H9 (cell line): ENCODE results near the gene TMEM184A. TPM values are rescaled to one million over a fixed set of nuclear protein-coding genes. Genes with fewer than 3 reads are reported as not detected.
"Not testable (repeated sequence)": the region's sequence is repeated elsewhere in the genome, so short reads cannot be mapped to it uniquely, and the experiment has no call there.

ENCODE experiments used
- DNase-seq: peaks from one replicate; pipeline ENCODE4 v3.0.0-alpha.2; 2017
- H2AFZ ChIP-seq: one replicate; pipeline ENCODE4 v1.6.1; 2013; ENCODE audit warnings: mild to moderate bottlenecking, low read length, control low read depth, moderate library complexity
- H2AK5ac ChIP-seq: 2 replicates; pipeline ENCODE4 v1.6.1; 2013; ENCODE audit warnings: low read length, control low read depth, mixed read lengths; ENCODE audit not compliant: insufficient read length
- H2BK120ac ChIP-seq: one replicate; pipeline ENCODE4 v1.6.1; 2013; ENCODE audit warnings: low read depth, mild to moderate bottlenecking, low read length, control low read depth, inconsistent platforms; ENCODE audit not compliant: poor library complexity, severe bottlenecking
- H2BK12ac ChIP-seq: 2 replicates; pipeline ENCODE4 v1.6.1; 2013; ENCODE audit warnings: low read length, control low read depth, mixed read lengths, low read depth; ENCODE audit not compliant: insufficient read length
- H2BK15ac ChIP-seq: 2 replicates; pipeline ENCODE4 v1.6.1; 2013; ENCODE audit warnings: low read depth, low read length, control low read depth
- H2BK20ac ChIP-seq: one replicate; pipeline ENCODE4 v1.6.1; 2013; ENCODE audit warnings: low read depth, mild to moderate bottlenecking, low read length, control low read depth, inconsistent platforms; ENCODE audit not compliant: poor library complexity, severe bottlenecking
- H2BK5ac ChIP-seq: 2 replicates; pipeline ENCODE4 v1.6.1; 2013; ENCODE audit warnings: low read length, control low read depth, mixed read lengths; ENCODE audit not compliant: insufficient read length
- H3K14ac ChIP-seq: 2 replicates; pipeline ENCODE4 v1.6.1; 2013; ENCODE audit warnings: low read length, control low read depth; ENCODE audit not compliant: insufficient read depth
- H3K18ac ChIP-seq: 2 replicates; pipeline ENCODE4 v1.6.1; 2013; ENCODE audit warnings: low read depth, mild to moderate bottlenecking, mixed read lengths, low read length, control low read depth; ENCODE audit not compliant: insufficient read length
- H3K23ac ChIP-seq: 2 replicates; pipeline ENCODE4 v1.6.1; 2013; ENCODE audit warnings: low read length, control low read depth, mixed read lengths, low read depth; ENCODE audit not compliant: insufficient read length
- H3K23me2 ChIP-seq: 2 replicates; pipeline ENCODE4 v1.6.1; 2013; ENCODE audit warnings: low read depth, mild to moderate bottlenecking, mixed read lengths, low read length, control low read depth; ENCODE audit not compliant: insufficient read length, poor library complexity, severe bottlenecking
- H3K27ac ChIP-seq: 2 replicates; pipeline ENCODE4 v1.5.1; 2013; ENCODE audit warnings: low read length, control low read depth, mixed read lengths, low read depth; ENCODE audit not compliant: insufficient read length
- H3K27me3 ChIP-seq: 2 replicates; pipeline ENCODE4 v1.6.1; 2013; ENCODE audit warnings: low read length, control low read depth, inconsistent platforms; ENCODE audit not compliant: insufficient read depth
- H3K4ac ChIP-seq: 2 replicates; pipeline ENCODE4 v1.6.1; 2013; ENCODE audit warnings: low read depth, mild to moderate bottlenecking, control low read depth, inconsistent platforms, low read length, moderate library complexity
- H3K4me1 ChIP-seq: 2 replicates; pipeline ENCODE4 v1.6.1; 2013; ENCODE audit warnings: low read length, control low read depth, inconsistent platforms; ENCODE audit not compliant: insufficient read depth
- H3K4me2 ChIP-seq: 2 replicates; pipeline ENCODE4 v1.6.1; 2013; ENCODE audit warnings: low read length, control low read depth, mixed read lengths; ENCODE audit not compliant: insufficient read length, insufficient read depth
- H3K56ac ChIP-seq: 2 replicates; pipeline ENCODE4 v1.6.1; 2013; ENCODE audit warnings: low read depth, mild to moderate bottlenecking, mixed read lengths, low read length, control low read depth; ENCODE audit not compliant: insufficient read length
- H3K79me1 ChIP-seq: 2 replicates; pipeline ENCODE4 v1.6.1; 2013; ENCODE audit warnings: low read depth, mild to moderate bottlenecking, moderate library complexity, low read length, control low read depth, inconsistent platforms; ENCODE audit not compliant: insufficient read depth, poor library complexity, severe bottlenecking
- H3K79me2 ChIP-seq: 2 replicates; pipeline ENCODE4 v1.6.1; 2013; ENCODE audit warnings: low read length, control low read depth, inconsistent platforms; ENCODE audit not compliant: insufficient read depth
- H3K9ac ChIP-seq: 2 replicates; pipeline ENCODE4 v1.6.1; 2013; ENCODE audit warnings: low read length, control low read depth, mixed read lengths; ENCODE audit not compliant: insufficient read length; ENCODE audit errors: extremely low read depth
- H3K9me3 ChIP-seq: one replicate; pipeline ENCODE4 v1.6.1; 2013; ENCODE audit warnings: low read depth, low read length, inconsistent platforms; ENCODE audit not compliant: control insufficient read depth
- H3T11ph ChIP-seq: one replicate; pipeline ENCODE4 v1.6.1; 2013; ENCODE audit warnings: mild to moderate bottlenecking, low read length, control low read depth, inconsistent platforms
- H4K20me1 ChIP-seq: one replicate; pipeline ENCODE4 v1.6.1; 2013; ENCODE audit not compliant: control insufficient read depth, insufficient read length, insufficient read depth
- H4K5ac ChIP-seq: 2 replicates; pipeline ENCODE4 v1.6.1; 2013; ENCODE audit warnings: low read depth, mild to moderate bottlenecking, mixed read lengths, low read length, control low read depth; ENCODE audit not compliant: insufficient read length
- H4K8ac ChIP-seq: replicated peaks from 2 replicates; pipeline ENCODE4 v1.6.1; 2013; ENCODE audit warnings: low read length, control low read depth, mixed read lengths, low read depth; ENCODE audit not compliant: insufficient read length
- H4K91ac ChIP-seq: 2 replicates; pipeline ENCODE4 v1.6.1; 2013; ENCODE audit warnings: low read depth, mild to moderate bottlenecking, moderate library complexity, mixed read lengths, low read length, control low read depth; ENCODE audit not compliant: insufficient read length
- H3K27ac Mint-ChIP-seq, 3 experiments: 2 replicates in 2 of 3; 3 replicates in 1 of 3; pipeline ENCODE4 v1.8.0; 2020 to 2021; ENCODE audit warnings: mixed read lengths in 3 of 3, mild to moderate bottlenecking in 1 of 3, moderate library complexity in 1 of 3
- H3K27me3 Mint-ChIP-seq: 2 replicates; pipeline ENCODE4 v1.8.0; 2021; ENCODE audit warnings: low read depth, mild to moderate bottlenecking, moderate library complexity, mixed read lengths
- H3K36me3 Mint-ChIP-seq, 3 experiments: 2 replicates in 2 of 3; 3 replicates in 1 of 3; pipeline ENCODE4 v1.8.0; 2020 to 2021; ENCODE audit warnings: low read depth in 3 of 3, mixed read lengths in 3 of 3; ENCODE audit not compliant: insufficient read depth in 1 of 3
- H3K4me1 Mint-ChIP-seq, 2 experiments: 2 replicates each; pipeline ENCODE4 v1.8.0; 2020; ENCODE audit warnings: mixed read lengths in 2 of 2
- H3K4me3 Mint-ChIP-seq, 2 experiments: 2 replicates in 1 of 2; 3 replicates in 1 of 2; pipeline ENCODE4 v1.8.0; 2020 to 2021; ENCODE audit warnings: mild to moderate bottlenecking in 2 of 2, mixed read lengths in 2 of 2, moderate library complexity in 1 of 2
- H3K9me3 Mint-ChIP-seq, 2 experiments: 2 replicates in 1 of 2; 3 replicates in 1 of 2; pipeline ENCODE4 v1.8.0; 2020; ENCODE audit warnings: mild to moderate bottlenecking in 2 of 2, mixed read lengths in 2 of 2, moderate library complexity in 1 of 2
- WGBS: extraction: QIAGEN DNeasy Blood & Tissue Kit; methylation state at CpG from one replicate; pipeline ENCODE4 v1.1.7; 2013; ENCODE audit warnings: missing lambda C conversion rate, low lambda C conversion rate, mixed read lengths; ENCODE audit not compliant: insufficient read length; ENCODE audit errors: extremely low coverage; 5-methylcytosine and 5-hydroxymethylcytosine counted together
- total RNA-seq: library from RNA; stranded (reverse); gene quantifications from 2 replicates; pipeline ENCODE4 v1.2.1, GENCODE V29; 2021
- TF ChIP-seq, protein P1 (sequence below): fragments of 200-600 bp; sonication (generic); conservative IDR thresholded peaks from 3 replicates; pipeline ENCODE4 v1.8.0; 2021; ENCODE audit warnings: antibody characterized with exemption, mild to moderate bottlenecking

Gene TMEM184A
- total RNA-seq, 1 experiment from 2014 or later, result 1.3 TPM

DNA sequence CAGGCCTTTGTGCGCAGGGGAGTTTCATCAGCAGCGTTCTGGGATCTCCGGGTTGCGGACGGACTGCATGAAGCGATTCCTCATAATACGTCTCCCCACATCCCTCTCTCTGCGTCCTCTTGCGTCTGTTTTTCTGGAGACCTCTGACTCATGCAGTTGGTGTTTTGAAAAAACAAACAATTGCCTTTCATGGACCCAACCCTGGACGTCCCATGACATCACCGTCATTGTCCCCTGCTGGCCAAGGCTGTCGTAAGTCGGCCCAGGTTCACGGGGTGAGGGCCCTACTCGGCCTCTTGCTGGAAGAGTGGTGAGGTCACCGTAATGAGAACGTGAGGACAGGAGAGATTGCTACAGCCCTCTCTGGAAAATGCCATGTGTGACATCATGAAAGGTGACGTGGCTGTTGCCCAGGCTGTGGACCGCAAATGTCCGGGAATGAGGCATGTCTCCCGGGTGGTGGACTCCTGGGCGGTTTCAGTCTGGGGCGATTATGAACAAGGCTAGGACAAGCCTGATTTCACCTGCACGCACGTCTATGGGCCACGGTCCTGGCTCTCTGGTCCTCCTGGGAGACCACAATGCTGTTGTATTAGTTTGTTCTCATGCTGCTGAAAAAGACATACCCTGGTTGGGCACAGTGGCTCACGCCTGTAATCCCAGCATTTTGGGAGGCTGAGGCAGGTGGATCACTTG, 35.3 kb downstream of the TMEM184A start:
- Histone ChIP-seq H4K91ac (no peak overlapping the region), H3T11ph (no peak overlapping the region), H2AK5ac (no peak overlapping the region), H3K4me1 (no peaks in the 10 kb centered on the region), H3K79me2 (no peaks in the 10 kb centered on the region), H3K14ac (no peak overlapping the region), H2AFZ (no peak overlapping the region), H2BK20ac (no peak overlapping the region), H3K23ac (no peak overlapping the region), H2BK15ac (no peak overlapping the region), H4K8ac (no peak overlapping the region), H3K18ac (no peak overlapping the region), H3K4me2 (no peak overlapping the region), H3K9me3 (no peaks in the 10 kb centered on the region), H3K27me3 (no peaks in the 10 kb centered on the region), H2BK120ac (no peak overlapping the region), H4K5ac (no peak overlapping the region), H3K4ac (no peak overlapping the region), H3K27ac (no peak overlapping the region), H3K23me2 (no peaks in the 10 kb centered on the region), H2BK5ac (no peak overlapping the region), H3K9ac (no peak overlapping the region), H4K20me1 (no peaks in the 10 kb centered on the region), H3K56ac (no peak overlapping the region), H3K79me1 (no peaks in the 10 kb centered on the region), H2BK12ac (no peak overlapping the region)
- TF ChIP-seq, protein P1, sequence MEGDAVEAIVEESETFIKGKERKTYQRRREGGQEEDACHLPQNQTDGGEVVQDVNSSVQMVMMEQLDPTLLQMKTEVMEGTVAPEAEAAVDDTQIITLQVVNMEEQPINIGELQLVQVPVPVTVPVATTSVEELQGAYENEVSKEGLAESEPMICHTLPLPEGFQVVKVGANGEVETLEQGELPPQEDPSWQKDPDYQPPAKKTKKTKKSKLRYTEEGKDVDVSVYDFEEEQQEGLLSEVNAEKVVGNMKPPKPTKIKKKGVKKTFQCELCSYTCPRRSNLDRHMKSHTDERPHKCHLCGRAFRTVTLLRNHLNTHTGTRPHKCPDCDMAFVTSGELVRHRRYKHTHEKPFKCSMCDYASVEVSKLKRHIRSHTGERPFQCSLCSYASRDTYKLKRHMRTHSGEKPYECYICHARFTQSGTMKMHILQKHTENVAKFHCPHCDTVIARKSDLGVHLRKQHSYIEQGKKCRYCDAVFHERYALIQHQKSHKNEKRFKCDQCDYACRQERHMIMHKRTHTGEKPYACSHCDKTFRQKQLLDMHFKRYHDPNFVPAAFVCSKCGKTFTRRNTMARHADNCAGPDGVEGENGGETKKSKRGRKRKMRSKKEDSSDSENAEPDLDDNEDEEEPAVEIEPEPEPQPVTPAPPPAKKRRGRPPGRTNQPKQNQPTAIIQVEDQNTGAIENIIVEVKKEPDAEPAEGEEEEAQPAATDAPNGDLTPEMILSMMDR, result no peak
- Mint-ChIP-seq H3K4me3 (no peak overlapping the region; a peak in 1 of 5 replicates), H3K4me1 (peaks cover 3 to 14% of the 10 kb centered on the region in 2 experiments; a peak in 3 of 4 replicates), H3K9me3 (peaks cover 4 to 11% of the 10 kb centered on the region in 2 experiments; a peak in 3 of 5 replicates), H3K36me3 (no peaks in the 10 kb centered on the region), H3K27me3 (peaks cover 2% of the 10 kb centered on the region), H3K27ac (no peak overlapping the region; a peak in 2 of 7 replicates)
- DNase-seq, result no peak
- WGBS, result no CpG with 5 or more reads among the region's 27 CpGs

DNA sequence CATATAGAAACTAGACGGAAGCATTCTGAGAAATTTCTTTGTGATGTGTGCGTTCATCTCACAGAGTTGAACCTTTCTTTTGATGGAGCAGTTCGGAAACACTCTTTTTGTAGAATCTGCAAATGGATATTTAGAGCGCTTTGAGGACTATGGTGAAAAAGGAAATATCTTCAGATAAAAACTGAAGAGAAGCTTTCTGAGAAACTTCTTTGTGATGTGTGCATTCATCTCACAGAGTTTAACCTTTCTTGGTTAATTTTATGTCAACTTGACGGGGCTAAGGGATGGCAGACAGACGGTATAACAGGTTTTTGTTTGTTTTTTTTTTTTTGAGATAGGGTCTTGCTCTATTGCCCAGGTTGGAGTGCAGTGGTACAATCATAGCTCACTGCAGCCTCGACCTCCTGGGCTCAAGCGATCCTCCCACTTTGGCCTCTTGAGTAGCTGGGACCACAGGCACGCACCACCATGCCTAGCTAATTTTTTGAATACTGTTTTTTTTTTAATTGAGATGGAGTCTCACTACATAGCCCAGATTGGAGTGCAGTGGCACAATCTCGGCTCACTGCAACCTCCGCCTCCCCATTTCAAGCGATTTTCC, 36.6 kb downstream of the TMEM184A start:
- Mint-ChIP-seq H3K27ac (peak overlapping the region in 1 of 3 experiments; percentile 89; a peak in 1 of 7 replicates), H3K4me1 (peaks cover 3 to 16% of the 10 kb centered on the region in 2 experiments; a peak in 3 of 4 replicates), H3K9me3 (peaks cover 4 to 11% of the 10 kb centered on the region in 2 experiments; a peak in 3 of 5 replicates)
- not testable (repeated sequence) for H3K4me1 ChIP-seq, H3K4ac ChIP-seq, H3K27ac ChIP-seq, H4K5ac ChIP-seq, H3K18ac ChIP-seq, H4K8ac ChIP-seq, H3K56ac ChIP-seq, H2BK15ac ChIP-seq, H3T11ph ChIP-seq, H3K79me1 ChIP-seq, H3K23ac ChIP-seq, H3K9ac ChIP-seq, H2AK5ac ChIP-seq, H3K23me2 ChIP-seq, H3K79me2 ChIP-seq, H4K91ac ChIP-seq, H4K20me1 ChIP-seq, H3K4me3 Mint-ChIP-seq, H3K27me3 Mint-ChIP-seq, H2BK120ac ChIP-seq, DNase-seq, H3K36me3 Mint-ChIP-seq, H3K27me3 ChIP-seq, H2BK5ac ChIP-seq, H3K9me3 ChIP-seq, H2BK12ac ChIP-seq, H3K14ac ChIP-seq, H3K4me2 ChIP-seq, H2BK20ac ChIP-seq, H2AFZ ChIP-seq
- WGBS, result no CpG with 5 or more reads among the region's 12 CpGs
